RWPE1 (cell line): Measurements from ENCODE around the gene DDX10.

ENCODE experiments used
- CTCF ChIA-PET: fragments of 350-600 bp; sonication (Branson Sonifier 250); formaldehyde crosslinking; extraction: SDS; loops from one replicate; lab custom pipeline; 2021; lab: Yijun Ruan, JAX
- POLR2A ChIA-PET: fragments of 400-600 bp; formaldehyde crosslinking; extraction: SDS; loops from one replicate; lab custom pipeline; 2020; ENCODE audit warnings: antibody characterized with exemption; ENCODE audit not compliant: low non-redundant PET; lab: Yijun Ruan, JAX
- DNase-seq: peaks from one replicate; pipeline ENCODE4 v3.0.0; 2012; ENCODE audit warnings: low spot score
- H3K27ac ChIP-seq: fragments of 450-650 bp; 2 replicates; pipeline ENCODE4 v1.5.1; 2017
- CTCF ChIP-seq: fragments of 450-650 bp; conservative IDR thresholded peaks from 2 replicates; pipeline ENCODE4 v1.5.1; 2017; ENCODE audit warnings: low read depth, mild to moderate bottlenecking

Gene DDX10

GRCh38 chr11:108787105-108787504 is 122.2 kb downstream of the DDX10 start:
- TF ChIP-seq CTCF = no peak
- ChIA-PET POLR2A (no interaction called here), CTCF (interaction anchor here (0.6 kb wide), 1 partner anchor 94 kb away, joined by 3 read pairs; no protein-coding TSS in a partner anchor)
- no peak overlapping the region for H3K27ac ChIP-seq
- DNase-seq = no peak

DNA sequence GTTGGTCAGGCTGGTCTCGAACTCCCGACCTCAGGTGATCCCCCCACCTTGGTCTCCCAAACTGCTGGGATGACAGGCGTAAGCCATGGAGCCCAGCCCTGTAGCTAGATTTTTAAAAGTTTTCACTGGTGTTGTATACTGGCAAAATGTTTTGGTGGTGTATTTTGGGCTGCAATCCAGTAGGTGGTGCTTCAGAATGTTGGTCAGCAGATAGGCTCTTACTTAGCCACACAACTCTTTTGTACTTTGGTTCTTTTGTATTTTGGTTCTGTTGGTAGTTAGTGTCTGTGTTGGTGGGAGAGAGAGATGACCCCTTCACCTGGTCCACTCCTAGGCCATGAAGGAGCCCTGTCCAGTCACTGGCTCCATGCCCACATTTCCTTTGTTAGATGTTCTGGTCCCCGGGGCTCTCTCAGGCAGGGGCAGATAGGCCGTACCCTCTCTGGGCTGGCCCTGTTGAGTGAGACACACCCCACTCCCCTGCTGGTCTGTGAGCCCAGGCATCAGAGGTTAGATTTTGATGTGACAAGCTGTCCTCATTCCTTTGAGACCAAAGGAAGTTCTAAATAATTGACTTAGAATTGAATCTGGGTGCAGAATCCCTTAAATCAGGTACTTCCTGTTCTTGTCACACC is 123.8 kb downstream of the DDX10 start:
- ChIA-PET POLR2A (no interaction called here), CTCF (no interaction called here)
- no peak overlapping the region for H3K27ac ChIP-seq
- DNase-seq = no peak
- no peak for TF ChIP-seq CTCF

GRCh38 chr11:108790501-108791299 is 125.8 kb downstream of the DDX10 start:
- ChIA-PET POLR2A (no interaction called here), CTCF (no interaction called here)
- H3K27ac ChIP-seq = no peak overlapping the region
- DNase-seq = no peak
- no peak for TF ChIP-seq CTCF

- DNase-seq = no peak
- H3K27ac ChIP-seq = no peak overlapping the region
- CTCF ChIA-PET = interaction anchor here (0.6 kb wide), 1 partner anchor 85 kb away, joined by 3 read pairs; no protein-coding TSS in a partner anchor
- TF ChIP-seq CTCF = no peak
- POLR2A ChIA-PET = no interaction called here
These were observed 128.3 kb downstream of the DDX10 start for GRCh38 chr11:108793138-108793537.

DNA sequence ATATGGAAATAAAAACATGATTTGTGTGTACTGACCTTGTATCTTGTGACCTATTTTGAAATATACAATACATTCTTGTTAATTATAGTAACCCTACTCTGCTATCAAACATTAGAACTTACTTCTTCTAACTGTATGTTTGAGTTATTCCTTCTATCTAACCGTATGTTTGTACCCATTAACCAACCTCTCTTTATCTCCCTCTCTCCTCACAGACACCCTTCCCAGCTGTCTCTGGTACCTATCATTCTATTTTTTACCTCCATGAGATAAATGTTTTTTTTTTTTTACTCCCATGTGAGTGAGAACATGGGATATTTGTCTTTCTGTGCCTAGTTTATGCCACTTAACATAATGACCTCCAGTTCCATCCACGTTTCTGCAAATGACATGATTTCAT is 128.7 kb downstream of the DDX10 start:
- ChIA-PET CTCF (interaction anchor here (0.6 kb wide), 1 partner anchor 86 kb away, joined by 3 read pairs; no protein-coding TSS in a partner anchor), POLR2A (no interaction called here)
- no peak for DNase-seq
- H3K27ac ChIP-seq = no peak overlapping the region
- no peak for TF ChIP-seq CTCF

- POLR2A ChIA-PET = no interaction called here
These were observed 131.7 kb downstream of the DDX10 start for GRCh38 chr11:108796551-108796950.

More at GRCh38 chr11:108796551-108796950, 131.7 kb downstream of the DDX10 start:
- no peak for DNase-seq
- H3K27ac ChIP-seq = no peak overlapping the region
- TF ChIP-seq CTCF = no peak
- CTCF ChIA-PET = no interaction called here
